ENCODE data around the gene G2E3. TPM values are rescaled to one million over a fixed set of nuclear protein-coding genes. Genes with fewer than 3 reads are reported as not detected.
A peak's percentile ranks its signal among the peaks of the same experiment; 100 is the strongest.

Gene G2E3, protein sequence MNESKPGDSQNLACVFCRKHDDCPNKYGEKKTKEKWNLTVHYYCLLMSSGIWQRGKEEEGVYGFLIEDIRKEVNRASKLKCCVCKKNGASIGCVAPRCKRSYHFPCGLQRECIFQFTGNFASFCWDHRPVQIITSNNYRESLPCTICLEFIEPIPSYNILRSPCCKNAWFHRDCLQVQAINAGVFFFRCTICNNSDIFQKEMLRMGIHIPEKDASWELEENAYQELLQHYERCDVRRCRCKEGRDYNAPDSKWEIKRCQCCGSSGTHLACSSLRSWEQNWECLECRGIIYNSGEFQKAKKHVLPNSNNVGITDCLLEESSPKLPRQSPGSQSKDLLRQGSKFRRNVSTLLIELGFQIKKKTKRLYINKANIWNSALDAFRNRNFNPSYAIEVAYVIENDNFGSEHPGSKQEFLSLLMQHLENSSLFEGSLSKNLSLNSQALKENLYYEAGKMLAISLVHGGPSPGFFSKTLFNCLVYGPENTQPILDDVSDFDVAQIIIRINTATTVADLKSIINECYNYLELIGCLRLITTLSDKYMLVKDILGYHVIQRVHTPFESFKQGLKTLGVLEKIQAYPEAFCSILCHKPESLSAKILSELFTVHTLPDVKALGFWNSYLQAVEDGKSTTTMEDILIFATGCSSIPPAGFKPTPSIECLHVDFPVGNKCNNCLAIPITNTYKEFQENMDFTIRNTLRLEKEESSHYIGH
- 27.7 and 31.3 TPM in 2 replicates for total RNA-seq (2022)
- percentile 93 among the genes with signal in this experiment for Bru-seq, nascent RNA
- percentile 72 among the genes with signal in this experiment for BruChase-seq, experiment 1, labeled RNA remaining after a 6-hour chase
- BruChase-seq, experiment 2, labeled RNA remaining after a 2-hour chase, result percentile 84 among the genes with signal in this experiment
- long read RNA-seq, full-length matches to known transcripts, result 16 of 21 reads
- long read RNA-seq, partial matches to known transcripts, result 1 of 21 reads
- long read RNA-seq, other reads (novel, unspliced or antisense), result 4 of 21 reads

- TF ChIP-seq, protein P1, sequence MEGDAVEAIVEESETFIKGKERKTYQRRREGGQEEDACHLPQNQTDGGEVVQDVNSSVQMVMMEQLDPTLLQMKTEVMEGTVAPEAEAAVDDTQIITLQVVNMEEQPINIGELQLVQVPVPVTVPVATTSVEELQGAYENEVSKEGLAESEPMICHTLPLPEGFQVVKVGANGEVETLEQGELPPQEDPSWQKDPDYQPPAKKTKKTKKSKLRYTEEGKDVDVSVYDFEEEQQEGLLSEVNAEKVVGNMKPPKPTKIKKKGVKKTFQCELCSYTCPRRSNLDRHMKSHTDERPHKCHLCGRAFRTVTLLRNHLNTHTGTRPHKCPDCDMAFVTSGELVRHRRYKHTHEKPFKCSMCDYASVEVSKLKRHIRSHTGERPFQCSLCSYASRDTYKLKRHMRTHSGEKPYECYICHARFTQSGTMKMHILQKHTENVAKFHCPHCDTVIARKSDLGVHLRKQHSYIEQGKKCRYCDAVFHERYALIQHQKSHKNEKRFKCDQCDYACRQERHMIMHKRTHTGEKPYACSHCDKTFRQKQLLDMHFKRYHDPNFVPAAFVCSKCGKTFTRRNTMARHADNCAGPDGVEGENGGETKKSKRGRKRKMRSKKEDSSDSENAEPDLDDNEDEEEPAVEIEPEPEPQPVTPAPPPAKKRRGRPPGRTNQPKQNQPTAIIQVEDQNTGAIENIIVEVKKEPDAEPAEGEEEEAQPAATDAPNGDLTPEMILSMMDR (IDR thresholded peaks at IDR 0.05; ENCODE audit: unreplicated experiment), result no peak
- peak; percentile 91 for DNase-seq
- H3K4me3 Mint-ChIP-seq (ENCODE audit: low read depth, unreplicated experiment), result peak within 1 kb of the TSS; percentile 98
- H3K9me3 Mint-ChIP-seq (ENCODE audit: low read depth, unreplicated experiment), result no peaks in the 10 kb centered on the region
- H3K27ac Mint-ChIP-seq (ENCODE audit: unreplicated experiment), result peak within 1 kb of the TSS; percentile 87
- peaks cover 20% of the 10 kb centered on the region for H3K36me3 Mint-ChIP-seq (ENCODE audit: insufficient read depth, unreplicated experiment)
- intact Hi-C loops (cut with micrococcal nuclease; ENCODE audit: unreplicated experiment), result loop anchor here (5.0 kb wide), 1 partner anchor 48 kb away; no protein-coding TSS in a partner anchor
- no peaks in the 10 kb centered on the region for H3K27me3 Mint-ChIP-seq (ENCODE audit: unreplicated experiment)
- TSS peak; percentile 98 for BruUV-seq (replicated peaks)
- peaks cover 19% of the 10 kb centered on the region for H3K4me1 Mint-ChIP-seq (ENCODE audit: low read depth, unreplicated experiment)
- CTCF ChIA-PET, result interaction anchor here (0.6 kb wide), 1 partner anchor 755 kb away, joined by 3 read pairs; no protein-coding TSS in a partner anchor
Observed at GRCh38 chr14:30558675-30559555, at the start of gene G2E3. G2E3 (plus strand) TSS chr14:30559158; CDS start chr14:30581080, 21,922 bp downstream.

GRCh38 chr14:30517737-30518136 lies 41.2 kb upstream of the G2E3 start:
- H3K36me3 Mint-ChIP-seq (ENCODE audit: insufficient read depth, unreplicated experiment), result no peaks in the 10 kb centered on the region
- no peaks in the 10 kb centered on the region for H3K27me3 Mint-ChIP-seq (ENCODE audit: unreplicated experiment)
- no TSS peak for BruUV-seq (replicated peaks)
- H3K27ac Mint-ChIP-seq (ENCODE audit: unreplicated experiment), result no peak overlapping the region
- DNase-seq, result no peak
- H3K9me3 Mint-ChIP-seq (ENCODE audit: low read depth, unreplicated experiment), result no peaks in the 10 kb centered on the region
- TF ChIP-seq, protein P1 (IDR thresholded peaks at IDR 0.05; ENCODE audit: unreplicated experiment), result no peak
- H3K4me1 Mint-ChIP-seq (ENCODE audit: low read depth, unreplicated experiment), result no peaks in the 10 kb centered on the region
- H3K4me3 Mint-ChIP-seq (ENCODE audit: low read depth, unreplicated experiment), result no peak overlapping the region
- intact Hi-C loops (cut with micrococcal nuclease; ENCODE audit: unreplicated experiment), result no loop called here
- CTCF ChIA-PET, result no interaction called here

DNA sequence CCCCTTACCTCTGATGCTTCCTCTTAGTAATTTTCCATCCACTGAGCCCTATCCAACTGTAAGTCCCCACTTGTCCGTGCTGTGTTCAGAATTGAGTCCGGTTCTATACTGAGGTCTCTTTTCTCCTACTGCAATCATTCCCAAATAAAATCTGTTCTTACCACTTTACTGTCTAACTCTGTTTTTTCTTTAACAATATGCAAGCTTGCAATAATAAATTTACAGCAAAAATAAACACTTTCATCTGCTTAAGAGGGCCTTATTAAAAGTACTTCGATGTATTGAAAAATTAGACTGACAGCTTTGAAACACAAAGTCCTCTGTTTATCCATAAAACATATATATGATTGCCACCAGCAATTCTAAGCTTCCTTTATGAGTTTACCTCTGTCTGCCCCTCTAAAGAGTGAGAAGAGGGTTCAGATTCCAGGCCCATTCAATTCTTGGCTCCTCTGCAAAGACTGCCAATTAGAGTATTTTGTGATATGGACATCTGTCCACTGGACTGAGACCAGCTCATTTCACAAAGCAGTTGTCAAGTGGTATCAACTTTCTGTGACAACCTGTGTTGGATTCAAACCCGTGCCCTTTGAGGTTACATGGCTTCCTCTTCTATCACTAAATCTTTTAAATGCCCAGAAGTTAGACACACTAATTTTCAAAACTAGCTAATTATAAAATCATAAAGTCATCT lies 39.9 kb upstream of the G2E3 start:
- Mint-ChIP-seq H3K27me3 (ENCODE audit: unreplicated experiment) (no peaks in the 10 kb centered on the region), H3K4me3 (ENCODE audit: low read depth, unreplicated experiment) (no peak overlapping the region), H3K36me3 (ENCODE audit: insufficient read depth, unreplicated experiment) (no peaks in the 10 kb centered on the region), H3K4me1 (ENCODE audit: low read depth, unreplicated experiment) (no peaks in the 10 kb centered on the region), H3K27ac (ENCODE audit: unreplicated experiment) (no peak overlapping the region), H3K9me3 (ENCODE audit: low read depth, unreplicated experiment) (no peaks in the 10 kb centered on the region)
- BruUV-seq (replicated peaks), result no TSS peak
- intact Hi-C loops (cut with micrococcal nuclease; ENCODE audit: unreplicated experiment), result no loop called here
- DNase-seq, result no peak
- TF ChIP-seq, protein P1 (IDR thresholded peaks at IDR 0.05; ENCODE audit: unreplicated experiment), result no peak
- CTCF ChIA-PET, result interaction anchor here (0.5 kb wide), 2 partner anchors 219 to 310 kb away, joined by 3 to 7 read pairs; no protein-coding TSS in a partner anchor

Data from Calu3 (cell line).